ENCODE measurements around the gene IL31.

- TF ChIP-seq POLR2A (IDR thresholded peaks at IDR 0.05) (no peak), CTCF (IDR thresholded peaks at IDR 0.05) (no peak)
Observed at GRCh38 chr12:122201381-122201780, 27.4 kb upstream of the IL31 start.
